Left ventricle myocardium inferior (tissue), 1 donor: ENCODE results near the gene NFKBIE. TPM values are rescaled to one million over a fixed set of nuclear protein-coding genes. Genes with fewer than 3 reads are reported as not detected.

ENCODE experiments used
- DNase-seq: peaks from one replicate; pipeline ENCODE4 v3.0.0-alpha.2; 2020
- H3K27ac ChIP-seq: fragments of 200-600 bp; replicated peaks from 2 replicates; pipeline ENCODE4 v1.8.0; 2021
- H3K27me3 ChIP-seq: fragments of 200-600 bp; 2 replicates; pipeline ENCODE4 v1.8.0; 2021; ENCODE audit warnings: low read depth
- H3K36me3 ChIP-seq: fragments of 200-600 bp; 2 replicates; pipeline ENCODE4 v1.8.0; 2021
- H3K4me1 ChIP-seq: fragments of 200-600 bp; 2 replicates; pipeline ENCODE4 v1.8.0; 2021
- H3K4me3 ChIP-seq: fragments of 200-600 bp; 2 replicates; pipeline ENCODE4 v1.8.0; 2021; ENCODE audit warnings: mild to moderate bottlenecking, moderate library complexity
- H3K9me3 ChIP-seq: fragments of 200-600 bp; replicated peaks from 2 replicates; pipeline ENCODE4 v1.8.0; 2021
- CTCF ChIP-seq: fragments of 200-600 bp; IDR thresholded peaks from 2 replicates; pipeline ENCODE4 v1.8.0; 2021; ENCODE audit warnings: antibody characterized with exemption, mild to moderate bottlenecking, borderline replicate concordance
- intact Hi-C: fragments of 100-400 bp; cut with micrococcal nuclease; formaldehyde crosslinking; loops from one replicate; pipeline ENCODE4 v1.11.0; 2022
- total RNA-seq: library from RNA; stranded (reverse); fragmentation: NEBNext Ultra II Directional; extraction: Animal tissue kit (Norgen Biotek cat#: 25700); gene quantifications from one replicate; pipeline ENCODE4 v1.2.1, GENCODE V29; 2021
- donor health status: DM: no; HTN: yes; CAD: no; lungs with severe emphysema.

The NFKBIE gene
- total RNA-seq, 1 donor from 2014 or later = 2.1 TPM

GRCh38 chr6:44305200-44305725 is 39.9 kb upstream of the NFKBIE start:
- H3K4me3 ChIP-seq = no peak overlapping the region
- intact Hi-C loops = no loop called here
- no peak for DNase-seq
- peaks cover 21% of the 10 kb centered on the region for H3K4me1 ChIP-seq
- H3K36me3 ChIP-seq = peaks cover 98% of the 10 kb centered on the region
- H3K27me3 ChIP-seq = no peaks in the 10 kb centered on the region
- no peaks in the 10 kb centered on the region for H3K9me3 ChIP-seq
- H3K27ac ChIP-seq = no peak overlapping the region
- no peak for TF ChIP-seq CTCF

GRCh38 chr6:44304282-44305199 is 39.2 kb upstream of the NFKBIE start:
- H3K27me3 ChIP-seq = no peaks in the 10 kb centered on the region
- H3K4me3 ChIP-seq = no peak overlapping the region
- peaks cover 93% of the 10 kb centered on the region for H3K36me3 ChIP-seq
- intact Hi-C loops = no loop called here
- peak; percentile 71 for TF ChIP-seq CTCF
- peak; percentile 24 for DNase-seq
- H3K4me1 ChIP-seq = peaks cover 14% of the 10 kb centered on the region
- H3K27ac ChIP-seq = no peak overlapping the region
- no peaks in the 10 kb centered on the region for H3K9me3 ChIP-seq

- H3K27me3 ChIP-seq = no peaks in the 10 kb centered on the region
- no peak overlapping the region for H3K27ac ChIP-seq
- no peak for TF ChIP-seq CTCF
- peaks cover 86% of the 10 kb centered on the region for H3K36me3 ChIP-seq
- intact Hi-C loops = no loop called here
- no peak overlapping the region for H3K4me3 ChIP-seq
- no peak for DNase-seq
- no peaks in the 10 kb centered on the region for H3K9me3 ChIP-seq
- peaks cover 7% of the 10 kb centered on the region for H3K4me1 ChIP-seq
Observed at GRCh38 chr6:44303842-44304241, 38.5 kb upstream of the NFKBIE start.

- peaks cover 3% of the 10 kb centered on the region for H3K4me1 ChIP-seq
- H3K9me3 ChIP-seq = no peaks in the 10 kb centered on the region
- intact Hi-C loops = no loop called here
- peaks cover 2% of the 10 kb centered on the region for H3K27me3 ChIP-seq
- no peak for TF ChIP-seq CTCF
- H3K27ac ChIP-seq = no peak overlapping the region
- H3K36me3 ChIP-seq = peaks cover 78% of the 10 kb centered on the region
- DNase-seq = no peak
- H3K4me3 ChIP-seq = no peak overlapping the region
Observed at GRCh38 chr6:44302856-44303255, 37.5 kb upstream of the NFKBIE start.

GRCh38 chr6:44301782-44302564 is 36.6 kb upstream of the NFKBIE start:
- no peak for DNase-seq
- Histone ChIP-seq H3K9me3 (no peaks in the 10 kb centered on the region), H3K4me3 (no peak overlapping the region), H3K27me3 (peaks cover 11% of the 10 kb centered on the region), H3K36me3 (peaks cover 69% of the 10 kb centered on the region), H3K27ac (no peak overlapping the region), H3K4me1 (peaks cover 12% of the 10 kb centered on the region)
- TF ChIP-seq CTCF = no peak
- intact Hi-C loops = no loop called here
